ENCODE results near the gene SLC47A2.

Gene SLC47A2

GRCh38 chr17:19747829-19748806 lies 31.7 kb upstream of the SLC47A2 start, which contains the start of gene ALDH3A1:
Gene ALDH3A1 (minus strand): TSS chr17:19748298. CDS start chr17:19745129, 3,169 bp downstream.
- no peak for DNase-seq (ENCODE audit: insufficient read length, low spot score)
- TF ChIP-seq SPI1 (IDR thresholded peaks at IDR 0.05; ENCODE audit: low read depth, low read length) (no peak), TAF1 (IDR thresholded peaks at IDR 0.05; ENCODE audit: low read depth, low read length) (no peak), PAX5 (IDR thresholded peaks at IDR 0.05; ENCODE audit: insufficient read depth, low read length, severe bottlenecking) (no peak)
- FAIRE-seq: no peak

GRCh38 chr17:19747159-19747719 lies 30.9 kb upstream of the SLC47A2 start:
- TF ChIP-seq TAF1 (IDR thresholded peaks at IDR 0.05; ENCODE audit: low read depth, low read length): no peak
- no peak for TF ChIP-seq SPI1 (IDR thresholded peaks at IDR 0.05; ENCODE audit: low read depth, low read length)
- no peak for TF ChIP-seq POU2F2 (IDR thresholded peaks at IDR 0.05; ENCODE audit: low read depth, low read length)
- TF ChIP-seq PAX5 (IDR thresholded peaks at IDR 0.05; ENCODE audit: insufficient read depth, low read length, severe bottlenecking): no peak
- no peak for TF ChIP-seq POLR2A (IDR thresholded peaks at IDR 0.05; ENCODE audit: low read depth, low read length)
- no peak for TF ChIP-seq POLR2AphosphoS5 (IDR thresholded peaks at IDR 0.05; ENCODE audit: low read depth, low read length)
- FAIRE-seq: no peak
- no peak for DNase-seq (ENCODE audit: insufficient read length, low spot score)

- no peak for TF ChIP-seq SPI1 (IDR thresholded peaks at IDR 0.05; ENCODE audit: low read depth, low read length)
- TF ChIP-seq POU2F2 (IDR thresholded peaks at IDR 0.05; ENCODE audit: low read depth, low read length): 0 out of 2 replicates have a peak, but pooled peaks have one; percentile 40
- DNase-seq (ENCODE audit: insufficient read length, low spot score): no peak
- FAIRE-seq: no peak
Observed at GRCh38 chr17:19746517-19746916, 30.1 kb upstream of the SLC47A2 start.

GRCh38 chr17:19744922-19745757 lies 28.8 kb upstream of the SLC47A2 start:
- FAIRE-seq: peak; percentile 99
- TF ChIP-seq TAF1 (IDR thresholded peaks at IDR 0.05; ENCODE audit: low read depth, low read length): peak; percentile 45; the same call in 1 of the 2 replicates
- no peak for TF ChIP-seq SPI1 (IDR thresholded peaks at IDR 0.05; ENCODE audit: low read depth, low read length)
- 0 out of 2 replicates have a peak, but pooled peaks have one; percentile 41 for TF ChIP-seq POLR2A (IDR thresholded peaks at IDR 0.05; ENCODE audit: low read depth, low read length)
- no peak for TF ChIP-seq POLR2AphosphoS5 (IDR thresholded peaks at IDR 0.05; ENCODE audit: low read depth, low read length)
- TF ChIP-seq PAX5 (IDR thresholded peaks at IDR 0.05; ENCODE audit: insufficient read depth, low read length, severe bottlenecking): no peak
- TF ChIP-seq POU2F2 (IDR thresholded peaks at IDR 0.05; ENCODE audit: low read depth, low read length): no peak
- DNase-seq (ENCODE audit: insufficient read length, low spot score): peak; percentile 92

GRCh38 chr17:19744492-19744891 lies 28.1 kb upstream of the SLC47A2 start:
- TF ChIP-seq POLR2A (IDR thresholded peaks at IDR 0.05; ENCODE audit: low read depth, low read length) (no peak), POU2F2 (IDR thresholded peaks at IDR 0.05; ENCODE audit: low read depth, low read length) (no peak), TAF1 (IDR thresholded peaks at IDR 0.05; ENCODE audit: low read depth, low read length) (no peak), PAX5 (IDR thresholded peaks at IDR 0.05; ENCODE audit: insufficient read depth, low read length, severe bottlenecking) (no peak), POLR2AphosphoS5 (IDR thresholded peaks at IDR 0.05; ENCODE audit: low read depth, low read length) (no peak), SPI1 (IDR thresholded peaks at IDR 0.05; ENCODE audit: low read depth, low read length) (no peak)
- FAIRE-seq: no peak
- no peak for DNase-seq (ENCODE audit: insufficient read length, low spot score)

GRCh38 chr17:19743101-19744100 lies 27.0 kb upstream of the SLC47A2 start:
- no peak for FAIRE-seq
- no peak for DNase-seq (ENCODE audit: insufficient read length, low spot score)
- TF ChIP-seq TAF1 (IDR thresholded peaks at IDR 0.05; ENCODE audit: low read depth, low read length): no peak
- no peak for TF ChIP-seq POLR2AphosphoS5 (IDR thresholded peaks at IDR 0.05; ENCODE audit: low read depth, low read length)
- no peak for TF ChIP-seq POLR2A (IDR thresholded peaks at IDR 0.05; ENCODE audit: low read depth, low read length)
- TF ChIP-seq POU2F2 (IDR thresholded peaks at IDR 0.05; ENCODE audit: low read depth, low read length): no peak
- TF ChIP-seq PAX5 (IDR thresholded peaks at IDR 0.05; ENCODE audit: insufficient read depth, low read length, severe bottlenecking): no peak
- TF ChIP-seq SPI1 (IDR thresholded peaks at IDR 0.05; ENCODE audit: low read depth, low read length): no peak

GRCh38 chr17:19742495-19742894 lies 26.1 kb upstream of the SLC47A2 start:
- TF ChIP-seq POLR2A (IDR thresholded peaks at IDR 0.05; ENCODE audit: low read depth, low read length) (no peak), POU2F2 (IDR thresholded peaks at IDR 0.05; ENCODE audit: low read depth, low read length) (no peak), TAF1 (IDR thresholded peaks at IDR 0.05; ENCODE audit: low read depth, low read length) (no peak), PAX5 (IDR thresholded peaks at IDR 0.05; ENCODE audit: insufficient read depth, low read length, severe bottlenecking) (no peak), SPI1 (IDR thresholded peaks at IDR 0.05; ENCODE audit: low read depth, low read length) (no peak), POLR2AphosphoS5 (IDR thresholded peaks at IDR 0.05; ENCODE audit: low read depth, low read length) (no peak)
- FAIRE-seq: no peak

GRCh38 chr17:19741832-19742457 lies 25.6 kb upstream of the SLC47A2 start:
- TF ChIP-seq PAX5 (IDR thresholded peaks at IDR 0.05; ENCODE audit: insufficient read depth, low read length, severe bottlenecking): no peak
- no peak for TF ChIP-seq POLR2A (IDR thresholded peaks at IDR 0.05; ENCODE audit: low read depth, low read length)
- no peak for TF ChIP-seq POLR2AphosphoS5 (IDR thresholded peaks at IDR 0.05; ENCODE audit: low read depth, low read length)
- no peak for TF ChIP-seq POU2F2 (IDR thresholded peaks at IDR 0.05; ENCODE audit: low read depth, low read length)
- TF ChIP-seq TAF1 (IDR thresholded peaks at IDR 0.05; ENCODE audit: low read depth, low read length): no peak
- TF ChIP-seq SPI1 (IDR thresholded peaks at IDR 0.05; ENCODE audit: low read depth, low read length): no peak
- FAIRE-seq (no peak), DNase-seq (ENCODE audit: insufficient read length, low spot score) (no peak)

More at GRCh38 chr17:19742495-19742894, 26.1 kb upstream of the SLC47A2 start:
- DNase-seq (ENCODE audit: insufficient read length, low spot score): no peak

All from GM12891 (cell line).